Fibroblast of peridontal ligament (primary cell): ENCODE results near the gene HLTF.
A peak's percentile ranks its signal among the peaks of the same experiment; 100 is the strongest.
"Not testable (repeated sequence)": the region's sequence is repeated elsewhere in the genome, so short reads cannot be mapped to it uniquely, and the experiment has no call there.

Source experiments
- DNase-seq: peaks from one replicate; pipeline ENCODE4 v3.0.0-alpha.2; 2010; ENCODE audit errors: extremely low read depth

The HLTF gene

GRCh38 chr3:149086232-149086988 lies at the start of gene HLTF:
TSS of gene HLTF (minus strand) at chr3:149086533. CDS start at chr3:149086336, 197 bp downstream.
- peak; percentile 98 for DNase-seq

- DNase-seq: no peak
These were observed 48.2 kb upstream of the HLTF start for GRCh38 chr3:149134575-149134974.

GRCh38 chr3:149131589-149131988 lies 45.3 kb upstream of the HLTF start:
- no peak for DNase-seq

GRCh38 chr3:149129326-149130205 lies 43.2 kb upstream of the HLTF start, which contains the start of gene HPS3:
TSS of gene HPS3 (plus strand) at chr3:149129638. CDS start at chr3:149129724, 86 bp downstream.
- peak; percentile 82 for DNase-seq

- DNase-seq: peak; percentile 46
These were observed 42.5 kb upstream of the HLTF start for GRCh38 chr3:149128821-149129220.

GRCh38 chr3:149122721-149123578 lies 36.6 kb upstream of the HLTF start:
- peak; percentile 47 for DNase-seq

- DNase-seq: peak; percentile 89
These were observed 34.0 kb upstream of the HLTF start for GRCh38 chr3:149120051-149120972.

- no peak for DNase-seq
These were observed 33.1 kb upstream of the HLTF start for GRCh38 chr3:149119466-149119865.

GRCh38 chr3:149118724-149119123 lies 32.4 kb upstream of the HLTF start:
- DNase-seq: no peak

- DNase-seq: no peak
These were observed 28.8 kb upstream of the HLTF start for GRCh38 chr3:149115114-149115513.

- peak; percentile 22 for DNase-seq
These were observed 28.1 kb upstream of the HLTF start for GRCh38 chr3:149114458-149114857.

- no peak for DNase-seq
These were observed 18.2 kb upstream of the HLTF start for GRCh38 chr3:149104484-149104883.

- no peak for DNase-seq
These were observed 15.3 kb upstream of the HLTF start for GRCh38 chr3:149101641-149102040.

GRCh38 chr3:149101154-149101553 lies 14.8 kb upstream of the HLTF start:
- no peak for DNase-seq

GRCh38 chr3:149097987-149098386 lies 11.7 kb upstream of the HLTF start:
- not testable (repeated sequence) for DNase-seq

- no peak for DNase-seq
These were observed 9.2 kb upstream of the HLTF start for GRCh38 chr3:149095487-149095886.

- DNase-seq: no peak
These were observed 5.7 kb upstream of the HLTF start for GRCh38 chr3:149091983-149092382.

- DNase-seq: no peak
These were observed 4.6 kb upstream of the HLTF start for GRCh38 chr3:149090907-149091306.

GRCh38 chr3:149090461-149090860 lies 4.1 kb upstream of the HLTF start:
- no peak for DNase-seq

- no peak for DNase-seq
These were observed 3.1 kb upstream of the HLTF start for GRCh38 chr3:149089395-149089794.

GRCh38 chr3:149087208-149087607 lies 875 bp upstream of the HLTF start:
- DNase-seq: no peak
